Measurements from ENCODE around the gene JPH2. TPM values are rescaled to one million over a fixed set of nuclear protein-coding genes. Genes with fewer than 3 reads are reported as not detected.
"Not testable (repeated sequence)": the region's sequence is repeated elsewhere in the genome, so short reads cannot be mapped to it uniquely, and the experiment has no call there.

The JPH2 gene
- total RNA-seq: not detected in 2 replicates

GRCh38 chr20:44187054-44187771, at the start of gene JPH2:
Gene JPH2 (minus strand): TSS chr20:44187188. CDS start chr20:44186705, 483 bp downstream.
- no peak for DNase-seq (ENCODE audit: low read depth, low spot score)

- DNase-seq (ENCODE audit: low read depth, low spot score): no peak
Observed at GRCh38 chr20:44235702-44236101, 48.7 kb upstream of the JPH2 start.

- DNase-seq (ENCODE audit: low read depth, low spot score): no peak
Observed at GRCh38 chr20:44234566-44235317, 47.8 kb upstream of the JPH2 start.

- no peak for DNase-seq (ENCODE audit: low read depth, low spot score)
Observed at GRCh38 chr20:44233436-44234016, 46.5 kb upstream of the JPH2 start.

- not testable (repeated sequence) for DNase-seq (ENCODE audit: low read depth, low spot score)
Observed at GRCh38 chr20:44232469-44232856, 45.5 kb upstream of the JPH2 start.

GRCh38 chr20:44231713-44232468, 44.9 kb upstream of the JPH2 start:
- DNase-seq (ENCODE audit: low read depth, low spot score): no peak

GRCh38 chr20:44231193-44231592, 44.2 kb upstream of the JPH2 start:
- DNase-seq (ENCODE audit: low read depth, low spot score): no peak

- DNase-seq (ENCODE audit: low read depth, low spot score): no peak
Observed at GRCh38 chr20:44228465-44229258, 41.7 kb upstream of the JPH2 start.

GRCh38 chr20:44224637-44225036, 37.6 kb upstream of the JPH2 start:
- no peak for DNase-seq (ENCODE audit: low read depth, low spot score)

- DNase-seq (ENCODE audit: low read depth, low spot score): no peak
Observed at GRCh38 chr20:44223721-44224120, 36.7 kb upstream of the JPH2 start.

GRCh38 chr20:44222633-44223368, 35.8 kb upstream of the JPH2 start:
- no peak for DNase-seq (ENCODE audit: low read depth, low spot score)

- DNase-seq (ENCODE audit: low read depth, low spot score): no peak
Observed at GRCh38 chr20:44222027-44222426, 35.0 kb upstream of the JPH2 start.

GRCh38 chr20:44221368-44221954, 34.5 kb upstream of the JPH2 start:
- DNase-seq (ENCODE audit: low read depth, low spot score): no peak

- no peak for DNase-seq (ENCODE audit: low read depth, low spot score)
Observed at GRCh38 chr20:44219791-44220190, 32.8 kb upstream of the JPH2 start.

GRCh38 chr20:44219170-44219730, 32.3 kb upstream of the JPH2 start:
- no peak for DNase-seq (ENCODE audit: low read depth, low spot score)

- no peak for DNase-seq (ENCODE audit: low read depth, low spot score)
Observed at GRCh38 chr20:44218446-44218845, 31.5 kb upstream of the JPH2 start.

GRCh38 chr20:44217342-44218092, 30.5 kb upstream of the JPH2 start:
- peak; percentile 17 for DNase-seq (ENCODE audit: low read depth, low spot score)

- peak; percentile 17 for DNase-seq (ENCODE audit: low read depth, low spot score)
Observed at GRCh38 chr20:44215125-44215524, 28.1 kb upstream of the JPH2 start.

GRCh38 chr20:44212792-44213191, 25.8 kb upstream of the JPH2 start:
- no peak for DNase-seq (ENCODE audit: low read depth, low spot score)

Data from pulmonary artery endothelial cell (primary cell).